ENCODE measurements around the gene SPTB.

SPTB gene

GRCh38 chr14:64733321-64733720 is 146.4 kb downstream of the SPTB start:
- Histone ChIP-seq H3K4me1 (no peaks in the 10 kb centered on the region), H3K27me3 (no peaks in the 10 kb centered on the region)

GRCh38 chr14:64732536-64733120 is 147.1 kb downstream of the SPTB start:
- Histone ChIP-seq H3K4me1 (no peaks in the 10 kb centered on the region), H3K4me3 (ENCODE audit: low read depth, low read length) (no peak overlapping the region), H3K27me3 (no peaks in the 10 kb centered on the region), H3K36me3 (peaks cover 50% of the 10 kb centered on the region), H3K9me3 (no peaks in the 10 kb centered on the region)
- no peak for DNase-seq
- TF ChIP-seq, protein P1, sequence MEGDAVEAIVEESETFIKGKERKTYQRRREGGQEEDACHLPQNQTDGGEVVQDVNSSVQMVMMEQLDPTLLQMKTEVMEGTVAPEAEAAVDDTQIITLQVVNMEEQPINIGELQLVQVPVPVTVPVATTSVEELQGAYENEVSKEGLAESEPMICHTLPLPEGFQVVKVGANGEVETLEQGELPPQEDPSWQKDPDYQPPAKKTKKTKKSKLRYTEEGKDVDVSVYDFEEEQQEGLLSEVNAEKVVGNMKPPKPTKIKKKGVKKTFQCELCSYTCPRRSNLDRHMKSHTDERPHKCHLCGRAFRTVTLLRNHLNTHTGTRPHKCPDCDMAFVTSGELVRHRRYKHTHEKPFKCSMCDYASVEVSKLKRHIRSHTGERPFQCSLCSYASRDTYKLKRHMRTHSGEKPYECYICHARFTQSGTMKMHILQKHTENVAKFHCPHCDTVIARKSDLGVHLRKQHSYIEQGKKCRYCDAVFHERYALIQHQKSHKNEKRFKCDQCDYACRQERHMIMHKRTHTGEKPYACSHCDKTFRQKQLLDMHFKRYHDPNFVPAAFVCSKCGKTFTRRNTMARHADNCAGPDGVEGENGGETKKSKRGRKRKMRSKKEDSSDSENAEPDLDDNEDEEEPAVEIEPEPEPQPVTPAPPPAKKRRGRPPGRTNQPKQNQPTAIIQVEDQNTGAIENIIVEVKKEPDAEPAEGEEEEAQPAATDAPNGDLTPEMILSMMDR (IDR thresholded peaks at IDR 0.05; ENCODE audit: low read depth, low read length), result no peak

More at GRCh38 chr14:64733321-64733720, 146.4 kb downstream of the SPTB start:
- Histone ChIP-seq H3K36me3 (peaks cover 43% of the 10 kb centered on the region), H3K9me3 (no peaks in the 10 kb centered on the region), H3K4me3 (ENCODE audit: low read depth, low read length) (no peak overlapping the region)
- TF ChIP-seq, protein P1 (IDR thresholded peaks at IDR 0.05; ENCODE audit: low read depth, low read length), result no peak
- no peak for DNase-seq

DNA sequence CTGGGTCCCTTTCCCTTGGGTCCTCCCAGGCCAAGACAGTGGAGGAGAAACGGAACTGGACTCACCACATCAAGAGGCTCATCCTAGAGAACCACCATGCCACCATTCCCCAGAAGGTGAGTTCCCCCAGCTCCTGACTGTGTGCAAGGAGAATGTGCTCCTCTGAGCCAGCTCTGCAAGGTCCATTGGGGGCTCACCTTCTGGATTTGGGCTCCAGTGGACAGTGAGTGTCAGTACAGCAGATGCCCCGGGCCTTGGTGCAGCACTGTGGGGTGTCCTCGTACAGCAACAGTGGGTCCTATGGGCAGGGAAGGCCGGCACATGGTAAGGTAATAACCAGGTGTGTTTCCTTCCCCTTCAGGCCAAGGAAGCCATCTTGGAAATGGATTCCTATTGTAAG is 147.6 kb downstream of the SPTB start:
- TF ChIP-seq, protein P1 (IDR thresholded peaks at IDR 0.05; ENCODE audit: low read depth, low read length), result no peak
- no peaks in the 10 kb centered on the region for H3K9me3 ChIP-seq
- H3K4me3 ChIP-seq (ENCODE audit: low read depth, low read length), result no peak overlapping the region
- no peaks in the 10 kb centered on the region for H3K4me1 ChIP-seq
- no peak for DNase-seq
- peaks cover 51% of the 10 kb centered on the region for H3K36me3 ChIP-seq
- no peaks in the 10 kb centered on the region for H3K27me3 ChIP-seq

DNA sequence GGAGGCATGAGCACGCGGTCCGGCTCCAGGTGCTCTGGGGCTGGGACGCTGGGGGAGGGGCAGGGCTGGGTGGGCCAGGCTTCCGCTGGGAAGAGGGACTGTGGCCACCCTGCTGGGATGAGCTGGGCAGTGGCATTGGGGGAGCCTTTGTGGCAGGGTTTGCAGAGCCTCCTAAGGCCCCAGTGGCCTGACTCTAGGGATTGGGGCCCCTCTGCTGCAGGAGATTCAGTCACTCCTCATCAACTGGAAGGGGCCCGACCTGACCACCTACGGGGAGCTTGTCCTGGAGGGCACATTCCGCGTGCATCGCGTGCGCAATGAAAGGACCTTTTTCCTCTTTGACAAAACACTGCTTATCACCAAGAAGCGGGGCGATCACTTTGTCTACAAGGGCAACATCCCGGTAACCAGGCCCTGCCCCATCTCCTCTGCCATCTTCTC is 148.5 kb downstream of the SPTB start:
- Histone ChIP-seq H3K27me3 (no peaks in the 10 kb centered on the region), H3K4me3 (ENCODE audit: low read depth, low read length) (no peak overlapping the region), H3K9me3 (no peaks in the 10 kb centered on the region), H3K4me1 (peaks cover 7% of the 10 kb centered on the region), H3K36me3 (peaks cover 47% of the 10 kb centered on the region)
- DNase-seq, result no peak
- TF ChIP-seq, protein P1 (IDR thresholded peaks at IDR 0.05; ENCODE audit: low read depth, low read length), result no peak

DNA sequence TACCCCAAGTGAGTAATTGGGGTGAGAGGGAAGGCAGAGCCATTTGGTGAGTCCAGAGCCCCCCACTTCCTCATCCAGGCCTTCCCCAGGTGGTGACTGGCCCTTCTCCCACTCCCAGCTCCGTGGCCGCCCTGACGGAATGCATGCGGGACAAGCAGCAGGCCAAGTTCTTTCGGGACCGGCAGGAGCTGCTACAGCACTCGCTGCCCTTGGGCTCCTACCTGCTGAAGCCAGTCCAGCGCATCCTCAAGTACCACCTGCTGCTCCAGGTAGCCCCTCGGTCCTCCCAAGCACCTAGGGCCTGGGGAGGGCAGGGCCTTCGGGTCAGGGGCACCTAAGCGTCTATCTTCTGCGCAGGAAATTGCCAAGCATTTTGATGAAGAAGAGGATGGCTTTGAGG is 149.0 kb downstream of the SPTB start:
- Histone ChIP-seq H3K4me1 (peaks cover 11% of the 10 kb centered on the region), H3K27me3 (no peaks in the 10 kb centered on the region), H3K4me3 (ENCODE audit: low read depth, low read length) (no peak overlapping the region), H3K9me3 (no peaks in the 10 kb centered on the region), H3K36me3 (peaks cover 47% of the 10 kb centered on the region)
- no peak for DNase-seq
- TF ChIP-seq, protein P1 (IDR thresholded peaks at IDR 0.05; ENCODE audit: low read depth, low read length), result no peak

GRCh38 chr14:64730061-64730440 is 149.7 kb downstream of the SPTB start:
- no peaks in the 10 kb centered on the region for H3K9me3 ChIP-seq
- no peaks in the 10 kb centered on the region for H3K27me3 ChIP-seq
- no peak for DNase-seq
- TF ChIP-seq, protein P1 (IDR thresholded peaks at IDR 0.05; ENCODE audit: low read depth, low read length), result no peak
- H3K4me1 ChIP-seq, result peaks cover 18% of the 10 kb centered on the region
- H3K36me3 ChIP-seq, result peaks cover 47% of the 10 kb centered on the region
- H3K4me3 ChIP-seq (ENCODE audit: low read depth, low read length), result no peak overlapping the region

Measured in BE2C (cell line).